Thymus (tissue), 11 donors: ENCODE data around the gene ADAMTS2. TPM values are rescaled to one million over a fixed set of nuclear protein-coding genes. Genes with fewer than 3 reads are reported as not detected.
A peak's percentile ranks its signal among the peaks of the same experiment; 100 is the strongest.

Experiments
- DNase-seq, 9 donors: peaks; one replicate each; pipeline ENCODE4 v3.0.0-alpha.2; 2013; ENCODE audit warnings: low spot score in 9 of 9, low read depth in 6 of 9, missing footprints in 1 of 9
- H3K27ac ChIP-seq, 2 donors: one replicate each; pipeline ENCODE4 v1.5.1; 2013; ENCODE audit warnings: control low read depth in 1 of 2, low read depth in 1 of 2, low read length in 1 of 2, mild to moderate bottlenecking in 1 of 2, moderate library complexity in 1 of 2
- H3K27me3 ChIP-seq, 2 donors: one replicate each; pipeline ENCODE4 v1.5.1; 2013; ENCODE audit warnings: low read length in 1 of 2; ENCODE audit not compliant: control insufficient read depth in 2 of 2, insufficient read depth in 1 of 2
- H3K36me3 ChIP-seq, 2 donors: one replicate each; pipeline ENCODE4 v1.5.1; 2013; ENCODE audit warnings: low read length in 1 of 2, mild to moderate bottlenecking in 1 of 2, moderate library complexity in 1 of 2; ENCODE audit not compliant: control insufficient read depth in 2 of 2, insufficient read depth in 2 of 2
- H3K4me1 ChIP-seq, 2 donors: one replicate each; pipeline ENCODE4 v1.5.1; 2013; ENCODE audit warnings: low read length in 2 of 2; ENCODE audit not compliant: control insufficient read depth in 2 of 2, insufficient read depth in 2 of 2
- H3K4me3 ChIP-seq, 2 donors: one replicate each; pipeline ENCODE4 v1.5.1; 2013; ENCODE audit warnings: low read length in 2 of 2, control low read depth in 1 of 2, mild to moderate bottlenecking in 1 of 2
- H3K9me3 ChIP-seq, 2 donors: one replicate each; pipeline ENCODE4 v1.5.1; 2013; ENCODE audit warnings: low read length in 1 of 2, mild to moderate bottlenecking in 1 of 2; ENCODE audit not compliant: control insufficient read depth in 2 of 2, insufficient read depth in 1 of 2
- WGBS: extraction: QIAGEN DNeasy Blood & Tissue Kit; methylation state at CpG from one replicate; pipeline ENCODE4 v1.1.7; 2013; 5-methylcytosine and 5-hydroxymethylcytosine counted together
- polyA plus RNA-seq: library from polyadenylated mRNA; stranded (reverse); fragments of 200-250 nt; gene quantifications from one replicate; pipeline ENCODE4 v1.2.3, GENCODE V29; 2013
- total RNA-seq: library from RNA; stranded (reverse); fragments of 120-200 nt; gene quantifications from one replicate; pipeline ENCODE4 v1.2.4, GENCODE V29; 2013
- donor health status: healthy.

The ADAMTS2 gene
- total and polyA plus RNA-seq, 2 donors = 1.3 to 1.4 TPM

DNA sequence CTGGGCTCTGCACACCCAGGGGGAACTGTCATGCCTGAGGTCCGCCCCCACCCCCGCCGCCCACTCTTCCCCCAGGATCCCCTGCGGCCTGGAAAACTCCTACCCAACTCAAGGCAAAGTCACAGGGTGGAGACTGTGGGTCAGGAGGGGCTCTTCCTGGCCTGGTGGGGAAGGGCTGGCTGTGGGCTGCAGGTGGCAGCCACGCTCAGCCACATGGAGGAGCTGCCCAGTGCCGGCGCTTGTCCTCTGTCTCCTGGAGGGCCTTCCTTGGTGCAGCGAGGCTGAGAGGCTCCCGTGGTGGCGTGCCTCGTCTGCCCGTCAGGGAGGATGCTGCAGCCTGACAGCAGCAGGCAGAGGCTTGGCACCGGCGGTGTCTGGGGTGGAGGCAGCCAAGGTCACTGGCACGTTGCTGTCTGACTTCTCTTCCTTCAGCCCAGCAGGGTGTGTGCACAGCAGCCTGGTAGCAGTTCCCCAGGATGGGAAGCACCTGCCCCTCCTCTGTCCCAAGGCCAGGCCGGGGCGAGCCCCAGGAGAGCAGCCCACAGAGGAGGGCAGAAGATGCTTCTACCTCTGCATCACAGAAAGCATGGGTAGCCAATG is 78.1 kb downstream of the ADAMTS2 start:
- Histone ChIP-seq H3K4me1 (peaks cover 0 to 3% of the 10 kb centered on the region in 2 donors), H3K27me3 (peaks cover 0 to 12% of the 10 kb centered on the region in 2 donors), H3K9me3 (no peaks in the 10 kb centered on the region), H3K4me3 (no peak overlapping the region), H3K36me3 (no peaks in the 10 kb centered on the region), H3K27ac (no peak overlapping the region)
- no peak for DNase-seq
- 87% methylated on average over 17 of the region's 17 CpGs for whole genome bisulfite sequencing

DNA sequence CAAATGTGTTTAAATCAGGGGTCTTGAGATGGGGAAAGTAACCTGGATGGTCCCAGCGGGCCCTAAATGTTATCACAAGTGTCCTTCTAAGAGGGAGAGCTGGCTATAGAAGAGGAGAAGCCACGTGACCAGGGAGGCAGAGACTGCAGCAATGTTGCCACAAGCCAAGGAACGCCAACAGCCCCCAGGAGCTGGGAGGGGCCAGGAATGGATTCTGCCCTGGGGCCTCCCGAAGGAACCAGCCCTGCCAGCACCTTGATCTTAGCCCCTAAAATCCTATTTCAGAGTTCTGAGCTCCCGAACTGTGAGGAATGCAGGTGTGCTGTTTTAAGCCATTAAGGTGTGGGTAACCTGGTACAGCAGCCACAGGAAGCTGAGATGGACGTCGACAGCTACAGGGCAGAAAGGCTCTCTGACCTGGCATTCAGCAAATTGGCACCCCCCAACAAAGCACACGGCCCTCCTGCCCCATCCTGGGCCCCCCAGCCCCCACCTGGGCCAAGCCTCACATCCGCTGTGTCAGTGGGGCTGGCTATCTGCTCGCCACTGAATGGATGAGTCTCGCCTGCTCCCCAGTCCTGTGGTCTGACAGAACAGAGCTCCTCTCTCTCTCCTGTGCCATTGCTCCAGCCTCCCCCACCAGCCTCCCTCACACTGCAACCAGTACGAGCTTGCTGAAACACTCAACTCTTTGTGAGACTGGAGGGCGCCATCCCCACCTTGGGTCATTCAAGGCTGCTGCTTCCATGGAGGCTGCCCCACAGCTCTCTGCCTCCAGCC is 78.8 kb downstream of the ADAMTS2 start:
- Histone ChIP-seq H3K36me3 (no peaks in the 10 kb centered on the region), H3K9me3 (no peaks in the 10 kb centered on the region), H3K4me1 (peaks cover 0 to 3% of the 10 kb centered on the region in 2 donors), H3K27ac (no peak overlapping the region), H3K4me3 (no peak overlapping the region), H3K27me3 (peaks cover 0 to 12% of the 10 kb centered on the region in 2 donors)
- DNase-seq = no peak
- 87% methylated on average over 13 of the region's 13 CpGs for WGBS

DNA sequence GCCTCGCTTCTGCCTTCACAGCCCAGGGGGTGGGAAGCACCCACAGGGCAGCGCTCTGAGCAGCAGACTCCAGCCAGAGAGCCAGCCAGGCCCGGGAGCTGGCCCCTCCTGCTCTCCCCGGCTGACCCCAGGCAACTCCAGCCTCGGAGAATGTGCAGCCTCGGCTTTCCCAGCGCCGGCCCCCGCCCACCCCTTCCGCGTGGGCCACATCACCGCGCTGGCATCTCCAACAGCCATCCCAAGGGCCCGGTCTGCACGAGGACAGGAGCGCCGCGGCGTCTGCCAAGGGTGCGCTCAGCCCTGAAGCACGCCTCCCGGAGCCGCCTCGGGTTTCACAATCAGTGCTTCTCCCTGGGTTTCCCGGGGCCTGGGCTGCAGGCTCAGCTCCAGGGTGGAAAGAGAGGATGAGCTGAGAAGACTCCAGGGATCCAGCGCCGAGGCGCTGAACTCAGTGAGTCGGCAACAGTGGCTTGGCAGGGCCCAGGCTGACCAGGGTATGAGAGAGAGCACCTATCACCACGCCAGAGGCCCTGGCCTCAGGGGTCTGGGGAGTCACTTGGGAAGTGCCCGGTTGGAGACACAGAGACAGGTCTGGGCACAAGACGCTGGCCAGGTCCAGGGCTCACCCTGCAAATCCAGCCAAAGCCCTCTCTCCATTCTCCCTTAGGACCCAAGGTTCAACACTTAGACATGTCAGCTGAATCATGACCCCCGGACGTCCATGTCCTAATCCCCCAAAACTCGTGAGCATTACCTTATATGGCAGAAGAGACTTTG is 79.6 kb downstream of the ADAMTS2 start:
- WGBS = 51% methylated on average over 35 of the region's 35 CpGs
- no peak overlapping the region for H3K27ac ChIP-seq
- H3K4me3 ChIP-seq = no peak overlapping the region
- H3K27me3 ChIP-seq = peaks cover 0 to 12% of the 10 kb centered on the region in 2 donors
- peaks cover 0 to 3% of the 10 kb centered on the region in 2 donors for H3K4me1 ChIP-seq
- no peaks in the 10 kb centered on the region for H3K36me3 ChIP-seq
- no peaks in the 10 kb centered on the region for H3K9me3 ChIP-seq
- DNase-seq = peak in 1 of 9 donors; percentile 10

DNA sequence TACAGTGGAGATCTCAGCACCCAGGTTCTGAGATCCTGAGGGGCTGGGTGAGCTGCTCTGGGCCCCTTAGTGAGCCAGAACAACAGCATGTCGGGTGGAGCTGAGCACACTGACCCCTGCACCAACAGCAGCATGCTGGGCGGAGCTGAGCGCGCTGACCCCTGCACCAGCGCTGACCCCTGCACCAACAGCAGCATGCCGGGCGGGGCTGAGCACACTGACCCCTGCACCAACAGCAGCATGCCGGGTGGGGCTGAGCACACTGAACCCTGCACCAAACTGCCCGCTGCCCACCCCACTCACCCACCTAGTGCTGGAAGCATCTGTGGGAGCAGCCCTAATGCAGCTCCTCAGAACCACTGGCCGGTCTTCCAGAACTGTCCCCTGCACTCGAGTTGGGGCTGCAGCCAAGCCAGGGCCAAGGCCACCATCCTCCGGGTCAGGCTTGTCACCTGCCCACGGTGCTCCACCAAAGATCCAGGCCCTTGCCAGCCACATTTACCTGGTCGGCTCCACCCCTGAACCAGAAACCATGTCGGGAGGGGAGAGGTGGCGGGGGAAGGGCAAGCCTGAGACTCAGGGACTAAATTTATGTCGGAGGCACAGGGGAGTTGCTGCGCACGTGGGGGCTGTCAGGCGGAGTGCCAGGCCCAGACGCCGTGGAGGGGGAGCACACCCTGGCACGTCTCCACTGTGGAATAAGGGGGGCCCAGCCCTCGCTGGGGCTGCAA is 80.3 kb downstream of the ADAMTS2 start:
- Histone ChIP-seq H3K27ac (no peak overlapping the region), H3K4me1 (peaks cover 0 to 3% of the 10 kb centered on the region in 2 donors), H3K27me3 (peaks cover 0 to 12% of the 10 kb centered on the region in 2 donors), H3K4me3 (no peak overlapping the region), H3K36me3 (no peaks in the 10 kb centered on the region), H3K9me3 (no peaks in the 10 kb centered on the region)
- DNase-seq = no peak
- WGBS = 75% methylated on average over 24 of the region's 24 CpGs

DNA sequence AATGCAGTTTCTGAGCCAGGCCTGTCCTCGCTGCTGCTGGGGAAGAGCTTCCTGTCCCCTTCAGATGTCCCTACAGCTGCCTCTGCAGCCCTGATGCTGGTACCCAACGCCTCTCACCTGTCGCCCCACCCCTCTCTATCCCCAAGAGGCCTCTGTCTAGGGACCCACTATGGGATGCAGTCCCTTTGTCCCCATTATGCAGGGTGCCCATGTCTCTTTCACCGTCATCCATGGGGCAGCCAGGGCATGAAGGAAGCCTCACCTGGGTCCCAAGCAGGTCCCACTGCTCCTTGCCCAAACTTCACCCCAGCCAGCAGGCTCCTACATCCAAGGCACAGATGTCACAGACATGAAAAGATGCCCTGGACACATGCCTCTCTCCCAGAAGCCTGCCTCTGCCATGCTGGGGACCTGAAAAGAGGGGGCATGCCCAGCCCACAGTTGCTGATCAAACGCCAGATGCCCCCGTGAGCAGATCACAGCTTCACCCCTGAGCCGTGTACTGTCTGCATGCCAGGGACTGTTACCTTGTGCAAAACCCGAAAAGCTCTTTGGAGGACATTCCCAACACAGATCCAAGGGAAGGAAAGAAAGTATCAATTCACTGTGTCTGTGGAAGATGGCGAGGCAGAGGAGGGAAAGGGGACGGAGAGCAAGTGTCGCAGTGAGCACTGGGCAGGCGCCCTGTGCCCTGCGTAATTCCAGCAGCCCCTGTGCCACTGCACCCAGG is 81.0 kb downstream of the ADAMTS2 start:
- Histone ChIP-seq H3K36me3 (no peaks in the 10 kb centered on the region), H3K27me3 (peaks cover 0 to 12% of the 10 kb centered on the region in 2 donors), H3K9me3 (no peaks in the 10 kb centered on the region), H3K4me1 (peaks cover 0 to 3% of the 10 kb centered on the region in 2 donors), H3K27ac (no peak overlapping the region), H3K4me3 (no peak overlapping the region)
- DNase-seq = no peak
- 93% methylated on average over 13 of the region's 13 CpGs for WGBS

DNA sequence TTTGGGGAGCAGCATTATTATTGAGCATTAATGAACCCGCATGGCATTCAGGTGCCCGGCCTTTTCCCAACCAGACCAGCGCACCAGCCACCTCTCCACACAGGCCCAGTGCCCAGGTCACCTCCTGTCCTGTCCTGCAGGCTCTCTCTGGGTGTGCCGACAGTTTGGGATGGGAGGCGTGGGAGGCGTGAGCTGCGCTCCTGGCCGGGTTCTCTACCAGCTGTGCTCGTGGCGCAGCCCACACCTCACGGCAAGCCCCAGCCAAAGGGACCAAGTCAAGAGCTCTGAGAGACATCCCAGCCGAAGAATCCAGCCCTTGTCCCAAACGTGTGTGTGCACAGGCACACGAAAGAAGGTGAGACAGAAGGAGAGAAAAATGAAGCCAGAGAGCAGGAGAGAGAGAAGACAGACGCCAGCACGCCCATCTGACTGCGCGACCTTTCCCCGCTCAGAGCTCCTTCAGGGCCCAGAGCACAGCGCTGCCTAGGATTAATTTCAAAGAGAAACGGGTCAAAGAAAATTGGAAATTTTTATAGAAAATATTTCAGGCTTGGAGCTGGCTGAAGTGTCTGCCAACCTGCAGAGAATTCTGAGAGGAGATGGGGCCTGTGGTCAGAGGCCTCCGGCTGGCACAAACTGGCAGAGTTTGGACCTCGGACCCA is 81.7 kb downstream of the ADAMTS2 start:
- Histone ChIP-seq H3K27me3 (peaks cover 0 to 12% of the 10 kb centered on the region in 2 donors), H3K4me1 (peaks cover 0 to 3% of the 10 kb centered on the region in 2 donors), H3K9me3 (no peaks in the 10 kb centered on the region), H3K4me3 (no peak overlapping the region), H3K27ac (no peak overlapping the region), H3K36me3 (no peaks in the 10 kb centered on the region)
- 91% methylated on average over 23 of the region's 23 CpGs for WGBS
- no peak for DNase-seq

DNA sequence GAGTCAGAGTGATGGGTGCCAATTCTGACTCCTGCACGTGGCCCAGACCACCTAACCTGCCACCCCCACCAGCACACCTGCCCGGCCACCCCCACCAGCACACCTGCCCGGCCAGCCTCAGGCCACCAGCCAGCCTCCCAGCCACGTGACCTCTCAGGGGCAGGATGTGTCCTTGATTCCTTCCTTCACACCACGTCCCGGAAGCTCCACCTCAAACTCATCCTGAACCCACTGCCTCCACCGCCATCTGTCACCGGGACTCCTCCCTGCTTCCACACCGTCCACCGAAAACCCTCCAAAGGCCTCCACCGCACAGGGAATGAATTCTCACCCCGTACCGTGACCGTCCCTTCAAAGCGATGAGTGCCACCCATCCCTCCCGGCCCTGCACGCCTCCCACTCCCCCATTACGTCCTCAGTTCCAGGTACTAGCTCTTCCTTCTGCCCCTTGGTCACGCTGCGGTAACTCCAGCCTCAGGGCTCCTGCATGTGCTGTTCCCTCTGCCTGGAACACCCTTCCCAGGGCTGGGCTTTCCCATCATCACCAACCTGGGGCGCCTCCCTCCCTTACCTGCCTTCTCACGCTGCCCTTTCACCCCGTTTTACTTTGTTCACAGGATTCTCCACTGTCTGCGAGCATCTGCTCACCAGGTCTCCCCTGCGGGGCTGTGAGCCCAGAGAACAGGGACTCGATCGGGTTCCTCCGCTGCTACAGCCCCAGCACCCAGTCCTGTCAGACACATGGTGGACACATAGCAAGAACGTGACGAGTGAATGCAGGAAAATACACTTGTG is 82.9 kb downstream of the ADAMTS2 start:
- Histone ChIP-seq H3K9me3 (no peaks in the 10 kb centered on the region), H3K27me3 (peaks cover 0 to 12% of the 10 kb centered on the region in 2 donors), H3K27ac (no peak overlapping the region), H3K36me3 (no peaks in the 10 kb centered on the region), H3K4me1 (peaks cover 0 to 3% of the 10 kb centered on the region in 2 donors), H3K4me3 (no peak overlapping the region)
- no peak for DNase-seq
- WGBS = 92% methylated on average over 30 of the region's 30 CpGs
